PC-3 (cell line): ENCODE results near the gene ARHGAP24. TPM values are rescaled to one million over a fixed set of nuclear protein-coding genes. Genes with fewer than 3 reads are reported as not detected.

Experiments
- ATAC-seq: fragments of 200-7000 bp; cut with Tn5 transposase; 2 replicates; pipeline ENCODE4 v1.9.1; 2020; ENCODE audit warnings: mild to moderate bottlenecking, moderate library complexity
- BruUV-seq: library from RNA; stranded (reverse); fragments of 400-500 nt; replicated peaks from 2 replicates; lab custom pipeline; 2021; lab: Mats Ljungman, UMichigan
- CTCF ChIA-PET: fragments of 300-600 bp; sonication (Branson Sonifier 250); formaldehyde crosslinking; loops from one replicate; lab custom pipeline; 2022; ENCODE audit warnings: antibody characterized with exemption; lab: Charles Lee
- POLR2A ChIA-PET: fragments of 300-600 bp; sonication (Branson Sonifier 250); formaldehyde crosslinking; loops from one replicate; lab custom pipeline; 2022; ENCODE audit warnings: antibody characterized with exemption; ENCODE audit not compliant: unreplicated experiment; lab: Charles Lee
- DNase-seq: peaks from one replicate; pipeline ENCODE4 v3.0.0-alpha.2; 2015
- H2AFZ ChIP-seq: fragments of 300-600 bp; sonication (generic); 2 replicates; pipeline ENCODE4 v1.6.0; 2016; ENCODE audit warnings: antibody characterized with exemption, low read length
- H3F3A ChIP-seq: fragments of 300-600 bp; sonication (generic); one replicate; pipeline ENCODE4 v1.6.0; 2017; ENCODE audit warnings: antibody characterized with exemption, low read length, control low read depth, mild to moderate bottlenecking; ENCODE audit not compliant: unreplicated experiment
- H3K27ac ChIP-seq: fragments of 300-600 bp; sonication (generic); 2 replicates; pipeline ENCODE4 v1.5.1; 2016; ENCODE audit warnings: mild to moderate bottlenecking, low read length
- H3K27me3 ChIP-seq: fragments of 300-600 bp; sonication (generic); 2 replicates; pipeline ENCODE4 v1.6.1; 2016; ENCODE audit warnings: low read length, mixed read lengths
- H3K36me3 ChIP-seq: fragments of 300-600 bp; sonication (generic); 2 replicates; pipeline ENCODE4 v1.6.1; 2016; ENCODE audit warnings: low read depth, mixed run types, low read length, mixed read lengths
- H3K4me1 ChIP-seq: fragments of 300-600 bp; sonication (generic); 2 replicates; pipeline ENCODE4 v1.5.1; 2016; ENCODE audit warnings: low read length; ENCODE audit not compliant: insufficient read depth
- H3K4me2 ChIP-seq: fragments of 300-600 bp; sonication (generic); 2 replicates; pipeline ENCODE4 v1.6.0; 2016; ENCODE audit warnings: low read length
- H3K4me3 ChIP-seq: fragments of 300-600 bp; sonication (generic); 2 replicates; pipeline ENCODE4 v1.5.1; 2016; ENCODE audit warnings: mild to moderate bottlenecking, low read length, mixed read lengths
- H3K79me2 ChIP-seq: fragments of 300-600 bp; sonication (generic); 2 replicates; pipeline ENCODE4 v1.6.1; 2017; ENCODE audit warnings: low read length, mixed read lengths
- H3K9ac ChIP-seq: fragments of 300-600 bp; sonication (generic); 2 replicates; pipeline ENCODE4 v1.6.0; 2016; ENCODE audit warnings: mild to moderate bottlenecking, low read length
- H3K9me2 ChIP-seq: fragments of 300-600 bp; sonication (generic); replicated peaks from 2 replicates; pipeline ENCODE4 v1.6.1; 2016; ENCODE audit warnings: mixed run types, low read length, mixed read lengths
- H3K9me3 ChIP-seq: fragments of 300-600 bp; sonication (generic); 2 replicates; pipeline ENCODE4 v1.6.1; 2016; ENCODE audit warnings: low read length, mixed read lengths
- H4K20me1 ChIP-seq: fragments of 300-600 bp; sonication (generic); 2 replicates; pipeline ENCODE4 v1.6.1; 2016; ENCODE audit warnings: low read length, mixed read lengths
- EZH2 ChIP-seq: fragments of 300-600 bp; sonication (generic); IDR thresholded peaks from one replicate; pipeline ENCODE4 v1.6.1; 2017; ENCODE audit warnings: antibody characterized with exemption, mild to moderate bottlenecking, low read length; ENCODE audit not compliant: unreplicated experiment
- EZH2phosphoT487 ChIP-seq: fragments of 300-600 bp; sonication (generic); IDR thresholded peaks from 2 replicates; pipeline ENCODE4 v1.6.1; 2018; ENCODE audit warnings: mild to moderate bottlenecking, antibody characterized with exemption, low read length, borderline replicate concordance
- intact Hi-C: fragments of 100-400 bp; cut with micrococcal nuclease; formaldehyde crosslinking; loops from 2 replicates; pipeline ENCODE4 v1.9.0; 2023
- total RNA-seq: library from RNA; depleted of rRNA; stranded (reverse); fragments of >200 nt; gene quantifications from 2 replicates; pipeline ENCODE4 v1.2.3, GENCODE V29; 2014
- TF ChIP-seq, protein P1 (sequence below): fragments of 300-600 bp; sonication (generic); conservative IDR thresholded peaks from 2 replicates; pipeline ENCODE4 v1.5.1; 2017; ENCODE audit warnings: antibody characterized with exemption, low read depth, mild to moderate bottlenecking, low read length

The ARHGAP24 gene
- total RNA-seq, 1 experiment from 2014 or later = 7.4 TPM

- Histone ChIP-seq H3K36me3 (no peaks in the 10 kb centered on the region), H2AFZ (no peak overlapping the region), H3K9me3 (no peaks in the 10 kb centered on the region), H4K20me1 (no peaks in the 10 kb centered on the region), H3F3A (no peaks in the 10 kb centered on the region), H3K79me2 (no peaks in the 10 kb centered on the region), H3K4me3 (no peak overlapping the region), H3K4me1 (no peaks in the 10 kb centered on the region), H3K27me3 (no peaks in the 10 kb centered on the region), H3K27ac (no peak overlapping the region), H3K9me2 (no peaks in the 10 kb centered on the region), H3K4me2 (no peak overlapping the region), H3K9ac (no peak overlapping the region)
- ChIA-PET CTCF (no interaction called here), POLR2A (no interaction called here)
- no peak for TF ChIP-seq EZH2phosphoT487
- TF ChIP-seq, protein P1, sequence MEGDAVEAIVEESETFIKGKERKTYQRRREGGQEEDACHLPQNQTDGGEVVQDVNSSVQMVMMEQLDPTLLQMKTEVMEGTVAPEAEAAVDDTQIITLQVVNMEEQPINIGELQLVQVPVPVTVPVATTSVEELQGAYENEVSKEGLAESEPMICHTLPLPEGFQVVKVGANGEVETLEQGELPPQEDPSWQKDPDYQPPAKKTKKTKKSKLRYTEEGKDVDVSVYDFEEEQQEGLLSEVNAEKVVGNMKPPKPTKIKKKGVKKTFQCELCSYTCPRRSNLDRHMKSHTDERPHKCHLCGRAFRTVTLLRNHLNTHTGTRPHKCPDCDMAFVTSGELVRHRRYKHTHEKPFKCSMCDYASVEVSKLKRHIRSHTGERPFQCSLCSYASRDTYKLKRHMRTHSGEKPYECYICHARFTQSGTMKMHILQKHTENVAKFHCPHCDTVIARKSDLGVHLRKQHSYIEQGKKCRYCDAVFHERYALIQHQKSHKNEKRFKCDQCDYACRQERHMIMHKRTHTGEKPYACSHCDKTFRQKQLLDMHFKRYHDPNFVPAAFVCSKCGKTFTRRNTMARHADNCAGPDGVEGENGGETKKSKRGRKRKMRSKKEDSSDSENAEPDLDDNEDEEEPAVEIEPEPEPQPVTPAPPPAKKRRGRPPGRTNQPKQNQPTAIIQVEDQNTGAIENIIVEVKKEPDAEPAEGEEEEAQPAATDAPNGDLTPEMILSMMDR = no peak
- no peak for TF ChIP-seq EZH2
- intact Hi-C loops = no loop called here
- no TSS peak for BruUV-seq
- no peak for DNase-seq
- ATAC-seq = no peak
Observed at GRCh38 chr4:85644061-85644460, 169.1 kb downstream of the ARHGAP24 start.

GRCh38 chr4:85650908-85651307, 176.0 kb downstream of the ARHGAP24 start:
- no peaks in the 10 kb centered on the region for H3F3A ChIP-seq
- CTCF ChIA-PET = no interaction called here
- H3K4me1 ChIP-seq = no peaks in the 10 kb centered on the region
- H3K4me2 ChIP-seq = no peak overlapping the region
- H3K27ac ChIP-seq = no peak overlapping the region
- no peak for DNase-seq
- H3K9ac ChIP-seq = no peak overlapping the region
- POLR2A ChIA-PET = no interaction called here
- H3K27me3 ChIP-seq = no peaks in the 10 kb centered on the region
- TF ChIP-seq, protein P1 = no peak
- TF ChIP-seq EZH2phosphoT487 = no peak
- no peaks in the 10 kb centered on the region for H3K79me2 ChIP-seq
- no peaks in the 10 kb centered on the region for H3K9me2 ChIP-seq
- H3K36me3 ChIP-seq = no peaks in the 10 kb centered on the region
- no TSS peak for BruUV-seq
- no peak for ATAC-seq
- intact Hi-C loops = loop anchor here (10.0 kb wide), 1 partner anchor 94 kb away; no protein-coding TSS in a partner anchor
- no peak overlapping the region for H3K4me3 ChIP-seq
- H3K9me3 ChIP-seq = no peaks in the 10 kb centered on the region
- H2AFZ ChIP-seq = no peak overlapping the region
- no peaks in the 10 kb centered on the region for H4K20me1 ChIP-seq

DNA sequence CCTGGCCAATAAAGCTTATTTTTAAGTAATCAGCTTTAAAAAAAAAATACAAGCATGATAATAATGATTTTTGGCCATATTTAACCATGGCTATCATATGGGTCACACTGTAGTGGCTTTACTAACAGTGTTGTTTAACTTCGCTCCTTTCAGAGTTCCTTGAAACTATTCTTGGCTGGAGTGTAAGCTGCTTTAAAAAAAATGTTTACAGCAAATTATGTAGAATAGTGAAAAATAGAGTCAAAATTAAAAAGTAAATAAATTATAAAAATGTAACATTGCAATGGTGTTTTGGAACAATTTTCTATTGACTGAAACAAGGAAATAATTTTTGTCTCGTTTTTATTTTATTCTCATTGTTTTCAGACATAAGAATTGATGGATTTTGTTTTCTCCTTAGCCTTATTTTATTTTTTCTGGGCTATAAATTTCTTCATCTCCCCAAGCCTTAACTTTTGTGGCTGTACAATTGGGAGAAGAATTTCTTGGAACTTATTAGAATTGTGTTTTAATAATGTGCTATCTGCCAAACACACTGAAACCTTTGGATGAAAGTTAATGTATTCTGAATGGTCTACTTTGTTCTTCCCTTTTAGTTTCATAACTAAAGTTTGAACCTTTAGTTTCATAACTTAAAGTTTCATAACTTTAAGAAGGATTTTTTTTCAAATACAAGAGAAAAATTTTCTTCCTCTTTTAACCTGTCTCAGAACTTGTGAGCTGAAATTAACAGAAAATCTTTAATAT, 182.0 kb downstream of the ARHGAP24 start:
- no peak for DNase-seq
- no peaks in the 10 kb centered on the region for H4K20me1 ChIP-seq
- no peak overlapping the region for H3K9ac ChIP-seq
- H3F3A ChIP-seq = no peaks in the 10 kb centered on the region
- H3K79me2 ChIP-seq = no peaks in the 10 kb centered on the region
- ChIA-PET CTCF (no interaction called here), POLR2A (no interaction called here)
- H3K27me3 ChIP-seq = no peaks in the 10 kb centered on the region
- BruUV-seq = no TSS peak
- H3K36me3 ChIP-seq = no peaks in the 10 kb centered on the region
- ATAC-seq = no peak
- H3K9me2 ChIP-seq = no peaks in the 10 kb centered on the region
- intact Hi-C loops = loop anchor here (10.0 kb wide), 1 partner anchor 88 kb away; no protein-coding TSS in a partner anchor
- H3K4me2 ChIP-seq = no peak overlapping the region
- no peak overlapping the region for H3K27ac ChIP-seq
- H2AFZ ChIP-seq = no peak overlapping the region
- H3K9me3 ChIP-seq = no peaks in the 10 kb centered on the region
- TF ChIP-seq, protein P1 = no peak
- TF ChIP-seq EZH2 = no peak
- no peak for TF ChIP-seq EZH2phosphoT487
- H3K4me3 ChIP-seq = no peak overlapping the region
- H3K4me1 ChIP-seq = no peaks in the 10 kb centered on the region
